NCI-H2081 treated with DMSO at 0.1 percent for 48 hours (cell line): ENCODE measurements around the gene NUDT9.
"Not testable (repeated sequence)": the region's sequence is repeated elsewhere in the genome, so short reads cannot be mapped to it uniquely, and the experiment has no call there.

Source experiments
- DNase-seq: peaks from one replicate; lab custom pipeline; 2025; lab: John Stamatoyannopoulos, UW

NUDT9 gene

DNA sequence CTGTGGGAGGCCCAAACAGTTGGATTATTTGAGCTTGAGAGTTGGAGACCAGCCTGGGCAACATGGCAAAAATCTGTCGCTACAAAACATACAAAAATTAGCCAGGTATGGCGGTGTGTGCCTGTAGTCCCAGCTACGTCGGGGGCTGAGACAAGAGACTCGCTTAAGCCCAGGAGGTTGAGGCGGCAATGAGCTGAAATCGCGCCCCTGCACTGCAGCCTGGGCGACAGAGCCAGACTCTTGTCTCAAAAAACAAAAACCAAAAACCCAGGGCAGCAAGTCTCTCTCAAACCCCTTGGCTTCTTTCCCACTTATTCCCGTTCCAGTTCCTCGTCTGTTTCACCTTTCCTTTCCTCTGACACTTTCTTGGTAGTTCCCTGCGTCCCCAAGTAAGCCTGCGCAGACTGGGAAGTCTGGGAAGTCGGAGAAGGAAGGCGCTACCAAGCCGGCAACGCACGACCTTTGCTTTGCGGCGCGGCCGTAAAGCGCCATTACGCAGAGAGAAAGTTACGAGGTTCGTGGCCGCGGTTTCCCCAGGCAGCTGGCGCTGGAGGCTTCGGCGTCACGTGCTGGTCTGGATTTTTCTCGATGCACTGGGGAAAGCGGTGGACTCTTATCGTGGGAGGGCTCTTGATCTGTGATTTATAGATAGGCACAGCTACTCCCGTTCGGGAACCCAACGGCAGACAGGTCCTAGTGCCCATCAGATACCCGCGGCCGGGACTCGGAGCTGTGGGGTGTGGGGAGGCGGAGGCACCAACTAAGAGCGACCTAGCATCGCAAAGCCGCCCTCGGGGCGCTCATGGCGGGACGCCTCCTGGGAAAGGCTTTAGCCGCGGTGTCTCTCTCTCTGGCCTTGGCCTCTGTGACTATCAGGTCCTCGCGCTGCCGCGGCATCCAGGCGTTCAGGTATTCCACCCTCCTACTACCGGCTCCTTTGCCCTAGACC lies at the start of gene NUDT9:
Gene NUDT9 (plus strand): TSS at position 470 of the 949 bp plus-strand sequence. CDS start 333 bp downstream, at position 803.
- DNase-seq: peak; percentile 54

- no peak for DNase-seq
These were observed 46.6 kb upstream of the NUDT9 start for GRCh38 chr4:87375719-87376291.

GRCh38 chr4:87377816-87378215 lies 44.6 kb upstream of the NUDT9 start:
- no peak for DNase-seq

DNA sequence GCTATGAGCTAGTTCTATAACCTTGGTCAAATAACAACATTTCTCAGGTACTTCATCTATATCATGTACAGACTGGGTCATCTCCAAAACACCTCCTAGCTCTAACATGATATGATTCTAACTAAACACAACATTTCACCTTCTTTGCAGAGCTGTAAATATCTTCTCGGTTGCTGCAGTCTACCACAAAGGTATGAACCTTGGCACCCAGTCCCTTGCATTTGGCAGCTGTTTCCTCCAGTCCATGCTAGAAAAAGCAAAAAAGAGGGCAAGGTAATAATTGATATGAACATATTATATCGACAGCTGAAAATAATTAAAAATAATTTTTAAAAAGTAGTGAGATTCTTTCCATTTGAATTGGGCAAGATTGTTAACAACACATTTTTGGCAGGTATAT lies 40.3 kb upstream of the NUDT9 start:
- no peak for DNase-seq

DNA sequence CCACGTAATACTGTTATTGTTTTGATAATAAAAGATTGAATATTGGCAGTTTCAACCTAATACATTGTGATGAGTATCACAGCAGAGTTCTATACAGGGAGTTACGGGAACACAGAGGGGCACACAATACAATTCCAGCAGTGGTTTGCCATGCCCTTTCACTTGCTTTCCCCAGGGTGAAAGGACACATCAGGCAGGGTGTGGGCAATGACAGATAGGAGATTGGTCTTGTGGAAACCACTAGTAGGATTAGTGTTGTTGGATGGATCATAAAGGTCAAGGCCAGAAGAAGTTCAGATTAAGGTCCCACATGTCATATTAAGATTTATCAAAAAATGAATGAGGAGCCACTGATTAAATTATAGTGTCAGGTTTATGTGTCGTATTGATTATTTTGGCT lies 39.4 kb upstream of the NUDT9 start:
- DNase-seq: no peak

DNA sequence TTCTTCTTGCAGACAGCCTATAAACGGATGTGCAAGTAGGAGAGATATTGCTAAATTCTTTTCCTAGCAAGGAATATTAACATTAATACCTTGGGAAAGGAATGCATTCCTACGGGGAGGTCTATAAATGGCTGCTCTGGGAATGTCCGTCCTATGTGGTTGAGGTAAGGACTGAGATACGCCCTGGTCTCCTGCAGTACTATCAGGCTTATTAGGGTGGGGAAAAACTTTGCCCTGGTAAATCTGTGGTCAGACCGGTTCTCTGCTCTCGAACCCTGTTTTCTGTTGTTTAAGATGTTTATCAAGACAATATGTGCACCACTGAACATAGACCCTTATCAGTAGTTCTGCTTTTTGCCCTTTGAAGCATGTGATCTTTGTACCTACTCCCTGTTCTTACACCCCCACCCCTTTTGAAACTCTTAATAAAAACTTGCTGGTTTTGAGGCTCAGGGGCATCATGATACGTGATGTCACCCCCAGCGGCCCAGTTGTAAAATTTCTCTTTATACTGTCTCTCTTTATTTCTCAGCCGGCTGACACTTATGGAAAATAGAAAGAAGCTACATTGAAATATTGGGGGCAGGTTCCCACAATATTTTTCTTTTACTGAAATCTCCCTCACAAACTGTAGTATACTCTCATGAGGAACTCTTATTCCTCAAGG lies 37.8 kb upstream of the NUDT9 start:
- not testable (repeated sequence) for DNase-seq

DNA sequence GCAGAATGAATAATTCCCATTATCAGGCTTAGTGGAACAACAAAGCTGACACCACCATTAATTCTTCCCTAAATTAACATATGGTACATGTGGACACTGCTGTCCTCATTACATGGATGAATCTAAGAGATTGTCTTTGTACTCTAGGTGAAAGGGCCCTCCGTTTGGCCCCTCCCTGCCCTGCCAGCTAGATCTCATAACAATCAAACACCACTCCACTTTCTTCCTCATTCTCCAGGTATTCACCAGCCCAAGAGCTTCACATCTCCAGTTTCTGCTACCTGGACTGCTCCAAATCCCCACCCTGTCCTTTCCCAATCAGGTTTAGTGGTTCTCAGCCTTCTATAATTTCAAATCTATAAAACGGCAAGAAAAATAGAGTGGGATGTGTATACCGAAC lies 35.1 kb upstream of the NUDT9 start:
- DNase-seq: no peak

DNA sequence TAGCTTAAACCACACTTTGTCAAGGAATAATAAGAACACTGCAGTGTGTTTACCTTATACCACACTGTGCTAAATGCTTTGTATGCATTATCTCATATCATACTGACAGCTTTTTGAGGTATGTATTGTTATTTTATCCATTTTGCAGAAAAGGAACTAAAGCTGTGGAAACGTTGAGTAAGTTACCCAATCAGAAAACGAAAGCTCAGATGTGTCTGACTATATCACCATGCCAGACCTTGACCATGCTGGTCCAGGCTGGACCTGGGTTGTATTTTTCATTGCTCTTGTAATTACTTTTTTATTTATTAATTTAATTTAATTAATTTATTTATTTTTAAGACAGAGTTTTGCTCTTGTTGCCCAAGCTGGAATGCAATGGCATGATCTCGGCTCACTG lies 33.5 kb upstream of the NUDT9 start:
- no peak for DNase-seq

- not testable (repeated sequence) for DNase-seq
These were observed 32.3 kb upstream of the NUDT9 start for GRCh38 chr4:87390055-87390454.

GRCh38 chr4:87390551-87390890 lies 31.9 kb upstream of the NUDT9 start:
- DNase-seq: no peak

- DNase-seq: peak; percentile 49
These were observed 31.3 kb upstream of the NUDT9 start, which contains the start of gene HSD17B11 for GRCh38 chr4:87390891-87391575. Gene HSD17B11, minus strand, starts transcription at chr4:87391188. Its CDS starts 118 bp downstream, at chr4:87391070.

- DNase-seq: no peak
These were observed 30.8 kb upstream of the NUDT9 start for GRCh38 chr4:87391576-87392054.

- no peak for DNase-seq
These were observed 30.2 kb upstream of the NUDT9 start for GRCh38 chr4:87392183-87392582.

DNA sequence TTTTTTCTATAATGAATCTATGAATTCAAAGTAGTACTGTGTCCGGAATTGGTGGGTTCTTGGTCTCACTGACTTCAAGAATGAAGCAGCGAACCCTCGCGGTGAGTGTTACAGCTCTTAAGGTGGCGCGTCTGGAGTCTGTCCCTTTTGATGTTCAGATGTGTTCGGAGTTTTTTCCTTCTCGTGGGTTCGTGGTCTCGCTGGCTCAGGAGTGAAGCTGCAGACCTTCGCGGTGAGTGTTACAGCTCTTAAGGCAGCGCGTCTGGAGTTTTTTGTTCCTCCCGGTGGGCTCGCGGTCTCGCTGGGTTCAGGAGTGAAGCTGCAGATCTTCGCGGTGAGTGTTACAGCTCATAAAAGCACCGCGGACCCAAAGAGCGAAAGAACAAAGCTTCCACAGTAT lies 27.3 kb upstream of the NUDT9 start:
- not testable (repeated sequence) for DNase-seq

GRCh38 chr4:87395851-87396250 lies 26.5 kb upstream of the NUDT9 start:
- DNase-seq: not testable (repeated sequence)

- DNase-seq: no peak
These were observed 23.2 kb upstream of the NUDT9 start for GRCh38 chr4:87399148-87399547.

DNA sequence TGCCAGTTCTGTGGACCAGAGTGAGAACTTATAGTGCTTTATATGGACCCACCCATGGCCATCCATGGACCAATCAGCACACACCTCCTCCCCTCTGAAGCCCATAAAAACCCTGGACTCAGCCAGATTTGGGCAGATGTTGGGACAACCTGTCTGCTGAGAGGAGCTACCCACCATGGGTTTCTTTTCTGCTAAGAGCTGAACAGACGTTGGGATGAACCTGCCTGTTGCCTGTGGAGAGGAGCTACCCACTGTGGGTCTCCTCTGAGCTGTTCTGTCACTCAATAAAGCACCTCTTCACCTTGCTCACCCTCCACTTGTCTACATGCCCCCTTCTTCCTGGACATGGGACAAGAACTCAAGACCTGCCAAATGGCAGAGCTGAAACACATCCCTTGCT lies 22.4 kb upstream of the NUDT9 start:
- DNase-seq: no peak

- not testable (repeated sequence) for DNase-seq
These were observed 18.6 kb upstream of the NUDT9 start for GRCh38 chr4:87403732-87404131.

DNA sequence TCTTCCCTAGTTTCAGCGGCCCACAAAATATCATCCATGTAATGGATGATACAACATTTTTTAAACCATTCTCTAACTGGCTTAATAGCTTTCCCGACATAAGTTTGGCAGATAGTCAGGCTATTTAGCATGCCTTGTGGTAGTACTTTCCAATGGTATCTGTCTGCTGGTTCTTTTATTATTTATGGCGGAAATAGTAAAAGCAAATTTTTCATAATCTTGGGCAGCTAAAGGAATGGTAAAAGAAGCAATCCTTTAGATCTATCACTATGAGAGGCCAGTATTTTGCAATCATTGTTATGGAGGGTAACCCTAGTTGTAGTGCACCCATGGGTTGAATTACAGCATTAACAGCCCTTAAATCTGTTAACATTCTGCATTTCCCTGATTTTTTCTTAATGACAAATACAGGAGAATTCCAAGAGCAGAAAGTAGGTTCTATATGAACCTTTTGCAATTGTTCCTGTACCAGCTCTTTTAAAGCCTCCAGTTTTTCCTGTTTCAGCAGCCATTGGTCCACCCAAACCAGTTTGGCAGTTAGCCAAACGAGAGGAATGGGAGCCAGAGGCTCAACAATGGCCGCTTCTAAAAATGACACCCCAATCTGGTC lies 17.1 kb upstream of the NUDT9 start:
- no peak for DNase-seq

- DNase-seq: no peak
These were observed 15.9 kb upstream of the NUDT9 start for GRCh38 chr4:87406462-87406861.

DNA sequence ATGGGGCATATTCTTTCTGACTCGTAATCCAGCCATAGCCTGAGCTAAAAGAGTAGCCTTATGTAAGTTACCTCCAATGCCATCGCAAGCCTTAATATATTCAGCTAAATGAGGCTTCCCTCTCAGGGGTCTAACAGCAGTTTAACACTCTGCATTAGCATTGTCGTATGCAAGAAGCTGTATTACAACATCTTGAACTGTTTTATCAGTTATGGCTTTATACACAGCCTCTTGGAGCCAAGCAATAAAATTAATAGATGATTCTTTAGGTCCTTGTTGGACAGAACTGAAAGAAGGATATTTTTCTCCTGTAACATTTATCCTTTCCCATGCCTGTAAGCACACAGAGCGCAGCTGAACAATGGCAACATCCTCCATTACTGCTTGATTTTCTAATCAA lies 15.5 kb upstream of the NUDT9 start:
- not testable (repeated sequence) for DNase-seq
